Body of pancreas (tissue), 4 donors: ENCODE data around the gene PRSS12. TPM values are rescaled to one million over a fixed set of nuclear protein-coding genes. Genes with fewer than 3 reads are reported as not detected.

ENCODE experiments used
- ATAC-seq: fragments of 150-250 bp; one replicate; pipeline ENCODE4 v1.9.1; 2016
- DNase-seq, 4 donors: peaks; one replicate each; pipeline ENCODE4 v3.0.0-alpha.2; 2019
- H3K27ac ChIP-seq, 4 donors: fragments of 200-600 bp; sonication (generic); 1 replicate in 3 of 4; 2 replicates in 1 of 4; pipeline versions ENCODE4 v1.5.1 to v1.6.1; 2016 to 2019; ENCODE audit warnings: mild to moderate bottlenecking in 1 of 4, mixed read lengths in 1 of 4, moderate library complexity in 1 of 4
- H3K27me3 ChIP-seq, 2 donors: fragments of 200-600 bp; sonication (generic); one replicate each; pipeline ENCODE4 v1.6.0; 2016; ENCODE audit warnings: mild to moderate bottlenecking in 1 of 2
- H3K36me3 ChIP-seq, 2 donors: fragments of 200-600 bp; sonication (generic); replicated peaks in 1 of 2; 2 replicates each; pipeline ENCODE4 v1.5.1; 2016; ENCODE audit warnings: low read depth in 2 of 2; ENCODE audit not compliant: insufficient read depth in 1 of 2
- H3K4me1 ChIP-seq: fragments of 200-600 bp; sonication (generic); one replicate; pipeline ENCODE4 v1.6.0; 2016
- H3K4me3 ChIP-seq, 2 donors: fragments of 200-600 bp; sonication (generic); 1 replicate in 1 of 2; 2 replicates in 1 of 2; pipeline ENCODE4 v1.5.1; 2016 to 2019
- H3K9me3 ChIP-seq, 3 donors: fragments of 200-600 bp; sonication (generic); 1 replicate in 2 of 3; 2 replicates in 1 of 3; pipeline ENCODE4 v1.5.1; 2016
- POLR2A ChIP-seq, 3 donors: fragments of 450-650 bp; IDR thresholded peaks; one replicate each; pipeline ENCODE4 v1.6.1; 2016; ENCODE audit warnings: antibody characterized with exemption in 3 of 3, mild to moderate bottlenecking in 2 of 3
- WGBS, 2 donors: methylation state at CpG; one replicate each; pipeline ENCODE4 v1.1.5; 2017; 5-methylcytosine and 5-hydroxymethylcytosine counted together
- intact Hi-C: fragments of 100-400 bp; cut with DNase I; formaldehyde crosslinking; loops from one replicate; pipeline ENCODE4 v1.15.1; 2023
- total RNA-seq, 2 donors: library from RNA; depleted of rRNA; stranded (reverse); fragments of >200 nt; gene quantifications; one replicate each; pipeline ENCODE4 v1.1.0, GENCODE V29; 2016
- TF ChIP-seq, protein P1 (sequence below), 7 experiments: fragments of 450-650 bp in 4 of 7; fragments of 200-600 bp in 3 of 7; sonication (generic) in 3 of 7; IDR thresholded peaks; one replicate each; pipeline ENCODE4 v1.5.1; 2016 to 2019; ENCODE audit warnings: antibody characterized with exemption in 7 of 7

The PRSS12 gene
- total RNA-seq, 2 donors from 2014 or later: 12.2 to 15.8 TPM

DNA sequence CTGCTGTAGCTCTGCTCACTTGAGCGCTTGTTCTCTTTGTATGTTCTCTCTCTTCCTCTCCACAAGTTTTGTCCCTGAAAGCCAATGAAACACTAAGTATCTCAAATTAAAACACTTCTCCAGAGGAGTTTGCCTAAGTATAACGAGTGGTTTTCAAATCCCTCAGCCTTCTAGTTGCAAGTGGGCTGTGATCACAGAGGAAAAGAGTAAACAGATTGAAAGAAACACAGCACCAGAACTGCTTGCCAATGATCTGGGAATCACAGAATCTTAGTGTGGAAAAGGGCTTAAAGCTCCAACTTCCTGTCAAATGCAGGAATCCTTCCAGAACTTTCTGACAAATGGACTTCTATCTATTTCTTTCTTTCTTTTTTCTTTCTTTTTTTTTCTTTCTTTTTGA is 4.8 kb upstream of the PRSS12 start:
- Histone ChIP-seq H3K27ac (no peak overlapping the region), H3K27me3 (no peaks in the 10 kb centered on the region), H3K4me1 (peaks cover 9% of the 10 kb centered on the region), H3K36me3 (no peaks in the 10 kb centered on the region), H3K4me3 (no peak overlapping the region), H3K9me3 (no peaks in the 10 kb centered on the region)
- ATAC-seq (no peak), DNase-seq (no peak)
- no peak for TF ChIP-seq POLR2A (IDR thresholded peaks at IDR 0.05)
- TF ChIP-seq, protein P1, sequence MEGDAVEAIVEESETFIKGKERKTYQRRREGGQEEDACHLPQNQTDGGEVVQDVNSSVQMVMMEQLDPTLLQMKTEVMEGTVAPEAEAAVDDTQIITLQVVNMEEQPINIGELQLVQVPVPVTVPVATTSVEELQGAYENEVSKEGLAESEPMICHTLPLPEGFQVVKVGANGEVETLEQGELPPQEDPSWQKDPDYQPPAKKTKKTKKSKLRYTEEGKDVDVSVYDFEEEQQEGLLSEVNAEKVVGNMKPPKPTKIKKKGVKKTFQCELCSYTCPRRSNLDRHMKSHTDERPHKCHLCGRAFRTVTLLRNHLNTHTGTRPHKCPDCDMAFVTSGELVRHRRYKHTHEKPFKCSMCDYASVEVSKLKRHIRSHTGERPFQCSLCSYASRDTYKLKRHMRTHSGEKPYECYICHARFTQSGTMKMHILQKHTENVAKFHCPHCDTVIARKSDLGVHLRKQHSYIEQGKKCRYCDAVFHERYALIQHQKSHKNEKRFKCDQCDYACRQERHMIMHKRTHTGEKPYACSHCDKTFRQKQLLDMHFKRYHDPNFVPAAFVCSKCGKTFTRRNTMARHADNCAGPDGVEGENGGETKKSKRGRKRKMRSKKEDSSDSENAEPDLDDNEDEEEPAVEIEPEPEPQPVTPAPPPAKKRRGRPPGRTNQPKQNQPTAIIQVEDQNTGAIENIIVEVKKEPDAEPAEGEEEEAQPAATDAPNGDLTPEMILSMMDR (IDR thresholded peaks at IDR 0.05): no peak
- intact Hi-C loops: no loop called here
- 60 to 62% methylated on average over 2 of the region's 2 CpGs for WGBS, 2 donors

DNA sequence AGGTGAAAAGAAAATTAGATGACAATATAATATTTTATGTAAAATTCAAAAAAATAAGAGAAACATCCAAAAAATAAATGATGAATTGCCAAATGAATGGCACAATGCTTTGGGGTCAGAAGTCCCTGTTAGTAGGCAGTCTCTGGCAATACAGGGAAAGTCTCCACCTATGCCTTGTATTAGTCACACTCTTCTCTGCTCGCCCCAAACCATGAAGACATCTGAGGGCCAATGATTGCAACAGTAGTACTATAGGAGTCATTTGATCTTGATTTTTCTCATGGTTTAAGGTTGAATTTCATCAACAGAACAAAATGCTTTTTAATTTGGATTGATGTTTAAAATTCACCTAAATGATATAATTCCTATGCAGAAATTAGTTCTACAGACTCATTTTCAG is 3.9 kb upstream of the PRSS12 start:
- no peak for TF ChIP-seq POLR2A (IDR thresholded peaks at IDR 0.05)
- TF ChIP-seq, protein P1 (IDR thresholded peaks at IDR 0.05): no peak
- DNase-seq: no peak
- Histone ChIP-seq H3K9me3 (no peaks in the 10 kb centered on the region), H3K4me3 (no peak overlapping the region), H3K27me3 (no peaks in the 10 kb centered on the region), H3K4me1 (peaks cover 9% of the 10 kb centered on the region), H3K36me3 (no peaks in the 10 kb centered on the region), H3K27ac (no peak overlapping the region)
- no peak for ATAC-seq
- intact Hi-C loops: no loop called here
- WGBS, 2 donors: 81 to 96% methylated on average over 1 of the region's 1 CpG

DNA sequence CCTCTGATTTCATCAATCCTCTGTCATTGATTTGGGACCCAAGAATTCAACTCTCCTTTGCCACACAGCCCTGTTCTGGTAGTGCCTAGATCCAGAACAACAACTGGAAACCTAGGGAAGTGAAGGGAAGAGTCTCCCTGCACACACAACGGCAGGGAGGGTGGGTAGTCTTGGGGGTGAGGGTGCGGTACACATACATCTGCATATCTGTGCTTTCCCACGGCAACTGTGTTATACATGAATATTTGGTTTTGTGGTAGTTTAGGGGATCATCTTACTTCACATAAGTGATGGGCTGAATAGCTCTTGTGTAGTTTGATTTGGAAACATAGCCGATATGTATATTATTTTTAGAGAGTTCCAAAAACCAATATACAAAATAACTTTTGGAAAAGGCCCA is 3.3 kb upstream of the PRSS12 start:
- WGBS, 2 donors: 81 to 86% methylated on average over 4 of the region's 4 CpGs
- Histone ChIP-seq H3K9me3 (no peaks in the 10 kb centered on the region), H3K36me3 (no peaks in the 10 kb centered on the region), H3K27me3 (no peaks in the 10 kb centered on the region), H3K4me1 (peaks cover 9% of the 10 kb centered on the region), H3K27ac (no peak overlapping the region), H3K4me3 (no peak overlapping the region)
- intact Hi-C loops: no loop called here
- ATAC-seq (no peak), DNase-seq (no peak)
- TF ChIP-seq, protein P1 (IDR thresholded peaks at IDR 0.05): no peak
- TF ChIP-seq POLR2A (IDR thresholded peaks at IDR 0.05): no peak

DNA sequence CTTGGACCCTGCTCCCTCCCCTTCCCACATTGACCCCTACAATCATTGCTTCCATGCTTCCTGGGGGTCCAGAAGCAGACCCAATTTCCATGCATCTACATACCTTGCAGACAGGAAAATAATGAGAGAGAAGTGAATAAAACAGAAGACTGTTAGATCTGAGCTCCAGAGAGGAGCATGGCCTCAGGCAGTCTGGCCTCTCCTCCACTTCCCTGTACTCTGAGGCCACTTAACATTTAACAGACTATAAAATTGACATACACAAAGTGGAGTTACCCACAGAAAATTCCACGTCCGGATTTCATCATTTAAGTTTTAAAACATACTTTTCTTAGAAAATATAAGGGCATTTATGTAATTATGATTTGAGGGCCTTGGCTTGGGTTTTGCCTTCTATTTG is 2.1 kb upstream of the PRSS12 start:
- Histone ChIP-seq H3K9me3 (no peaks in the 10 kb centered on the region), H3K36me3 (no peaks in the 10 kb centered on the region), H3K27me3 (no peaks in the 10 kb centered on the region), H3K27ac (no peak overlapping the region), H3K4me3 (no peak overlapping the region), H3K4me1 (peaks cover 12% of the 10 kb centered on the region)
- intact Hi-C loops: loop anchor here (5.0 kb wide), 1 partner anchor 73 kb away; no protein-coding TSS in a partner anchor
- no peak for TF ChIP-seq POLR2A (IDR thresholded peaks at IDR 0.05)
- TF ChIP-seq, protein P1 (IDR thresholded peaks at IDR 0.05): no peak
- DNase-seq (no peak), ATAC-seq (no peak)
- WGBS, 2 donors: 76 to 81% methylated on average over 2 of the region's 2 CpGs

DNA sequence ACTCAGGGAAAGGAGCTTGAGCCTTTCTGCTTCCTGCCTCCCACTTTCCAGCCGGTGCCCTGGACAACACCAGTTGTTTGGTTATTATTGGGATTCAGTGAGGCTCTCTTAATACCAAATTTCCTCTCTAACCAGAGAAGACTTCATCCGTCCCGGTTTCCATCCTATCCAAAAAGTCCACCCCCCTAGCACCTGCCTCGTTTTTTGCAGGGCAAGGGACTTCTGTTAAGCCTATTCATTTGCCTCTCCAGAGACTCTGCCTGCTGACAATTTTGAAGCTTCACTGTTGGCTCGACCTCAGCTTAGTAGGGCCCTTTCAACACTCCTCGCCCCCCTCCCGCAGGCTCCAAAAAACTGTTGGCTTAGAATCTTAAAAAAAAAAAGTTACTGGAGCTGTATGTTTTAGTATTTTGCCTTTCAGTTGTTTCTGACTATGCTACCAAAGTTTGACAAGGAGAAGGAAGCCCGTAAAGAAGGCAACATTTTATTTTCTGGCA is 779 bp upstream of the PRSS12 start:
- no peak for TF ChIP-seq POLR2A (IDR thresholded peaks at IDR 0.05)
- TF ChIP-seq, protein P1 (IDR thresholded peaks at IDR 0.05): no peak
- peaks cover 12% of the 10 kb centered on the region for H3K4me1 ChIP-seq
- H3K9me3 ChIP-seq: no peaks in the 10 kb centered on the region
- intact Hi-C loops: loop anchor here (5.0 kb wide), 1 partner anchor 71 kb away; no protein-coding TSS in a partner anchor
- ATAC-seq (no peak), DNase-seq (no peak)
- no peaks in the 10 kb centered on the region for H3K36me3 ChIP-seq
- H3K4me3 ChIP-seq: no peak overlapping the region
- no peak overlapping the region for H3K27ac ChIP-seq
- H3K27me3 ChIP-seq: no peaks in the 10 kb centered on the region
- WGBS, 2 donors: 45 to 48% methylated on average over 8 of the region's 8 CpGs
